Upper lobe of right lung (tissue), 1 donor: ENCODE measurements around the gene KCNMB3. TPM values are rescaled to one million over a fixed set of nuclear protein-coding genes. Genes with fewer than 3 reads are reported as not detected.
"Not testable (repeated sequence)": the region's sequence is repeated elsewhere in the genome, so short reads cannot be mapped to it uniquely, and the experiment has no call there.

Experiments used
- ATAC-seq: fragments of 200-7000 bp; cut with Tn5 transposase; one replicate; pipeline ENCODE4 v1.9.1; 2020; ENCODE audit warnings: mild to moderate bottlenecking, moderate library complexity
- DNase-seq: peaks from one replicate; pipeline ENCODE4 v3.0.0-alpha.2; 2020
- H3K27ac ChIP-seq: fragments of 200-600 bp; one replicate; pipeline ENCODE4 v1.8.0; 2022
- H3K27me3 ChIP-seq: fragments of 200-600 bp; one replicate; pipeline ENCODE4 v1.8.0; 2022; ENCODE audit warnings: mild to moderate bottlenecking
- H3K36me3 ChIP-seq: fragments of 200-600 bp; one replicate; pipeline ENCODE4 v1.8.0; 2022
- H3K4me1 ChIP-seq: fragments of 200-600 bp; one replicate; pipeline ENCODE4 v1.8.0; 2022
- H3K4me3 ChIP-seq: fragments of 200-600 bp; one replicate; pipeline ENCODE4 v1.8.0; 2022; ENCODE audit warnings: mild to moderate bottlenecking
- H3K9me3 ChIP-seq: fragments of 200-600 bp; one replicate; pipeline ENCODE4 v1.8.0; 2022
- CTCF ChIP-seq: fragments of 200-600 bp; IDR thresholded peaks from one replicate; pipeline ENCODE4 v1.8.0; 2022; ENCODE audit warnings: antibody characterized with exemption
- intact Hi-C: fragments of 100-400 bp; cut with DNase I; formaldehyde crosslinking; loops from one replicate; pipeline ENCODE4 v1.11.0; 2022
- total RNA-seq: library from RNA; stranded (reverse); fragmentation: NEBNext Ultra II Directional; extraction: Animal tissue kit (Norgen Biotek cat#: 25700); gene quantifications from one replicate; pipeline ENCODE4 v1.2.1, GENCODE V29; 2021
- donor health status: DM: no; HTN: yes; CAD: no; lungs with severe emphysema.

KCNMB3 gene
- total RNA-seq, 1 donor from 2014 or later, result 2.5 TPM

- H3K27me3 ChIP-seq, result no peaks in the 10 kb centered on the region
- intact Hi-C loops, result no loop called here
- DNase-seq (no peak), ATAC-seq (no peak)
- no peak for TF ChIP-seq CTCF
- H3K9me3 ChIP-seq, result no peaks in the 10 kb centered on the region
- H3K4me3 ChIP-seq, result no peak overlapping the region
- H3K27ac ChIP-seq, result no peak overlapping the region
- H3K36me3 ChIP-seq, result no peaks in the 10 kb centered on the region
- peaks cover 4% of the 10 kb centered on the region for H3K4me1 ChIP-seq
Observed at GRCh38 chr3:179256813-179257212, 5.9 kb upstream of the KCNMB3 start.

GRCh38 chr3:179247289-179248015 lies 3.5 kb downstream of the KCNMB3 start:
- no peaks in the 10 kb centered on the region for H3K9me3 ChIP-seq
- intact Hi-C loops, result no loop called here
- no peaks in the 10 kb centered on the region for H3K36me3 ChIP-seq
- H3K27me3 ChIP-seq, result no peaks in the 10 kb centered on the region
- peak; percentile 41 for ATAC-seq
- H3K27ac ChIP-seq, result no peak overlapping the region
- DNase-seq, result no peak
- no peaks in the 10 kb centered on the region for H3K4me1 ChIP-seq
- no peak for TF ChIP-seq CTCF
- no peak overlapping the region for H3K4me3 ChIP-seq

GRCh38 chr3:179244878-179245277 lies 6.0 kb downstream of the KCNMB3 start:
- Histone ChIP-seq H3K27ac (no peak overlapping the region), H3K4me1 (no peaks in the 10 kb centered on the region), H3K9me3 (no peaks in the 10 kb centered on the region), H3K4me3 (no peak overlapping the region), H3K36me3 (no peaks in the 10 kb centered on the region), H3K27me3 (no peaks in the 10 kb centered on the region)
- ATAC-seq (no peak), DNase-seq (no peak)
- intact Hi-C loops, result no loop called here
- TF ChIP-seq CTCF, result no peak

GRCh38 chr3:179242859-179243258 lies 8.1 kb downstream of the KCNMB3 start:
- ATAC-seq, H3K9me3 ChIP-seq, intact Hi-C loops, DNase-seq, H3K4me1 ChIP-seq, H3K27me3 ChIP-seq, H3K36me3 ChIP-seq, H3K27ac ChIP-seq, H3K4me3 ChIP-seq: not testable (repeated sequence)

- H3K4me3 ChIP-seq, H3K27ac ChIP-seq: not testable (repeated sequence)
Observed at GRCh38 chr3:179240299-179240698, 10.6 kb downstream of the KCNMB3 start.

GRCh38 chr3:179236669-179237301 lies 14.1 kb downstream of the KCNMB3 start:
- Histone ChIP-seq H3K27me3 (no peaks in the 10 kb centered on the region), H3K36me3 (peaks cover 16% of the 10 kb centered on the region), H3K4me3 (no peak overlapping the region), H3K4me1 (no peaks in the 10 kb centered on the region), H3K27ac (no peak overlapping the region), H3K9me3 (no peaks in the 10 kb centered on the region)
- TF ChIP-seq CTCF, result no peak
- DNase-seq, result no peak
- ATAC-seq, result no peak
- intact Hi-C loops, result no loop called here

More at GRCh38 chr3:179240299-179240698, 10.6 kb downstream of the KCNMB3 start:
- H3K36me3 ChIP-seq, intact Hi-C loops, ATAC-seq, H3K27me3 ChIP-seq, H3K9me3 ChIP-seq, DNase-seq, H3K4me1 ChIP-seq: not testable (repeated sequence)
